GM18498 (cell line): Measurements from ENCODE around the gene SIL1.
"Not testable (repeated sequence)": the region's sequence is repeated elsewhere in the genome, so short reads cannot be mapped to it uniquely, and the experiment has no call there.

Source experiments
- ATAC-seq: cut with Tn5 transposase; IDR thresholded peaks from one replicate; pipeline ENCODE4 v1.9.1; 2021; ENCODE audit warnings: mild to moderate bottlenecking, moderate library complexity; ENCODE audit not compliant: unreplicated experiment

Gene SIL1

DNA sequence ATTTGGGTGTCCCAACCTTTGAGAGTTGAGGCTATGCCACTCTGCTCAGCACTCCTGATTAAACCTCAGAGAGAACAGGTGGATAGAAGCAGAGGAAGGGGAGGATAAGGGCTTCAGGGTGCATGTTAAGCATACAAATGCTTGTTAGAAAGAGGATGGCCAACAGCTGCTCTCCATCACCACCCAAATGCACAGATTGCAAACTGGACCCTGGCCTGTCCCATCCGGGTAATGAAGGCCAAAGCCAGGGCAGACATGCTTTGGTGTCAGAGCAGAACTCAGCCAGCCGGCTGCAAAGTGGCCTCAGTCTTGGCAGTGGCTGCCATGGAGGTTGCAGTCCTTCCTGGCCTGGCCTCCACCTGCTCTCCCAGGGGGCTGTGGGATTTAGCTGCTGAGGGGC lies 84.3 kb downstream of the SIL1 start:
- no peak for ATAC-seq

DNA sequence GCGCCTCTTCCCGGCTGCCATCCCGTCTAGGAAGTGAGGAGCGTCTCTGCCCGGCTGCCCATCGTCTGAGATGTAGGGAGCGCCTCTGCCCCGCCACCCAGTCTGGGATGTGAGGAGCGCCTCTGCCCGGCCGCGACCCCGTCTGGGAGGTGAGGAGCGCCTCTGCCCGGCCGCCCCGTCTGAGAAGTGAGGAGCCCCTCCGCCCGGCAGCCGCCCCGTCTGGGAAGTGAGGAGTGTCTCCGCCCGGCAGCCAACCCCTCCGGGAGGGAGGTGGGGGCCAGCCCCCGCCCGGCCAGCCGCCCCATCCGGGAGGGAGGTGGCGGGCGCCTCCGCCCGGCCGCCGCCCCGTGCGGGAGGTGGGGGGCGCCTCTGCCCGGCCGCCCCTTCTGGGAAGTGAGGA lies 85.8 kb downstream of the SIL1 start:
- ATAC-seq = not testable (repeated sequence)

- ATAC-seq = no peak
Measured at GRCh38 chr5:139110526-139111168, 87.5 kb downstream of the SIL1 start.

DNA sequence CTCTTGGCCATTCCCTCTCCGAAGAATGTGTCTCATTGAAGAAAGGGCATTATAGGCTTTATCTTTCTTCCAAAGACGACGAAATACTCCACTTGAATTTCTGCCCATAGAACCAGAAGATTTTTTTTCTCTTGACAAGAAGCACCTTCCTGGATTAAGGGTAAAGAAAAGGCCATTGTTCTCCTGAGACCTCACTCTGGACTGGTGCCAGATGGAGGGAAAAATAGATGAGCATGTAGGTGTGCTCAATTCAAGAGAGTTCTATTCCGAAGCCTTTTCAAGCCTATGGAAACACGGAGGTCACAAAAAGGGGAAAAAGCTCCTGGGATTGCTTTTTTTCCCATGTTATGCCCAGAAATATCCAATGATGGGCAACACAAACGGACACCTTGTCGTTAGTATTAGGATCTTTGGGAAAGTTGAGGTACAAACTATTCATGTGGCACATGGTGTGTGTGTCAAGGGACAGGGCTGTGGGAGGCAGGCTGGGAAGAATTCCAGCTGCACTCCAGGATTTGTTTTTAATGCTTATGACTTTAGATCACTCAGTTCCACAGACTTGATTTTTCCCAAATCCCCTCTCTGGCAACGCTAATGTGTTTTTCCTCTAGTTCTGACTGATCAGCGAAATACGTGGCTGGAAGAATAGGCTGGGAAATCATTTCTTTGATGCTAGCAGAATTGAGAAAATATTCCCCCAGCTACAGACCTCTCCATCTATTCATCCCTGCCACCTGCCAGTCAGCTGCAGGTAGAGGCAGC lies 89.9 kb downstream of the SIL1 start:
- ATAC-seq = no peak

DNA sequence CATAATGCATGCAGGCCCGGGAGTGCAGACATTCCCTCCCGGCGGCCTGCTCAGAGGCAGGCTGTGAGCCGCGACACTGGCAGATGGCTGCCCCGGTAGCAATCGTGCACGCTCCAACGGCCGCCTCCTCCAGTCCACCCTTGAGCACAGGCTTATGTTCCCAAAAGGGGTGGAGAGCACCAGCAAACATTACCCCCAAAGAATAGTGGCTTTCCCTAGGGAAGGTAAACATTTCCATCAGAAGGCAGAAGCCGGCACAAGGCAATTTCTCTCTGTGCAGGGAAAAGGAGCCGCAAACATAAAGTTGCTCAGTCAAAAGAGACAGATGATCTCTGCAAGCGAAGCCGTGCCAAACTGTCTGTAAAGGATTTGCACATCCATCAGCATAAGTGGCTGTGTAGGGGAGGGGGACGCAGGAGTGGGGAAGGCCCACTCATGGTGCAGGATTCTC lies 92.5 kb downstream of the SIL1 start:
- no peak for ATAC-seq

- ATAC-seq = no peak
Measured at GRCh38 chr5:139104577-139105276, 93.4 kb downstream of the SIL1 start.

- no peak for ATAC-seq
Measured at GRCh38 chr5:139103762-139104161, 94.4 kb downstream of the SIL1 start.

DNA sequence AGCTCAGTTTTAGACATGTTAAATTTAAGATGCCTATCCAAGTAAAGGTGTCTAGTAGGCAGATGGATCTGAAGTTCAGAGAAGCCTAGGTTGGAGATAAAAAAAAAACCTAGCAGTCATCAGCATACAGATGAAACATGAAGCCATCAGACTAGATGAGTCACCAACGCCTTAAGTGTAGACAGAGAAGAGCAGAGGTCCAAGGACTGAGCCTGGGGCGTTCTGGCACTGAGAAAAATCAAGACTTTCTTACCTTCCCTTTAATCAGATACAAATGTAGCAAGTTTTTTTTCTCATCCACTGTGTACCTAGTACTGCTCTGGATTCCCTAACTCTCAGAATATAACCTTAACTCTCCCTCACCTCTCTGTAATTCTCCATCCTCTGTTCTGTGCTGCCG lies 97.3 kb downstream of the SIL1 start:
- ATAC-seq = no peak

- peak; percentile 92 for ATAC-seq
Measured at GRCh38 chr5:139094154-139095131, 103.7 kb downstream of the SIL1 start.

DNA sequence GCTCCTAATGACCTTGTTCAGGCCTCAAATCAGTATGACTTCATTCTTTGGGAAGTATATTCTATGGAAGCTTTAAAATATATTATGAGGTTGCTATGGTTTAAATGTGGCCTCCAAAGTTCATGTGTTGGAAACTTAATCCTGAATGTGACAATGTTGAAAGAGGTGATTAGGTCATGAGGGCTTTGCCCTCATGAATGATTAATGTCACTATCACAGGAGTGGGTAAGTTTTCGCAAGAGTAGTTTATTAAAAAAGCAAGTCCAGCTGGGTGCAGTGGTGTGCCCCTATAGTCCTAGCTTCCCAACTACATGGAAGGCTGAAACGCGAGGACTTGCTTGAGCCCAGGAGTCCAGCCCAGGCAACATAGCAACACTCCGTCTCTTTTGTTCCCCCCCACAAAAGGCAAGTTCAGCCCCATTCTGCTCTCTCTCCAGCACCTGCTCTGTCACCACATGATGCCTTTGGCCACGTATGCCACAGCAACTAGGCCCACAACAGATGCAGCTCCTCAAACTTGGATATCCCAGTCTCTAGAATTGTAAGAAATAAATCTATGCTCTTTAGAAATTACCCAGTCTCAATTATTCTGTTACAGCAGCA lies 105.3 kb downstream of the SIL1 start:
- ATAC-seq = no peak

DNA sequence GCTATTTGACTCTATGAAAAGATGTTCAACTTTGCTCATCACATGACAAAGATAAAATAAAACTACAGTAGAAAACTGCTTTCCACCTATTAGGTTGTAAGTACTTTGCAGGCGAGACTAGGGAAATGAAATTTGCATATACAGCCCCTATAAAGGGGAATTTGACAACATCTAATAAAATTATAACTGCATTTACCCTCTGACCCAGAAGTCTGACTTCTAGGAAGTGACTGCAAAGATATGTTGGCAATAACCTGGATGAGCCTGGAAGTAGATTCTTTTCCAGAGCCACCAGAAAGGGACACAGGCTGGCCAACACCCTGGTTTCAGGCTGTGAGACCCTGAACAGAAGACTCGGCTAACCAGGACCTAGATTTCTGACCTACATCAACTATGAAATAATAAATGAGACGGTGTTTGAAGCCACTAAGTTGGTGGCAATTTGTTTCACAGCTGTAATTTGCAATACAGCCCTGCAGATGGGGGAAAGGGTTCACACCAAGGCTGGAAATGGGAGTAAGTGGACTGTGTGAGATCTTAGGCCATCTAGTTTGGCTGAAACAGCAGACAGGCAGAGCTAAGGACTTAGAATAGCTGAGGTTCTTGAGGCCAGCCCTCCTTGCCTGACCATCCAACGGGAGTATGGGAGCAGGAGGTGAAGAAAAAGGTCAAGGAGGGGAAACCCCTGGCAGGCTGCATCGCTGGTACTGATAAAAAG lies 106.6 kb downstream of the SIL1 start:
- no peak for ATAC-seq

DNA sequence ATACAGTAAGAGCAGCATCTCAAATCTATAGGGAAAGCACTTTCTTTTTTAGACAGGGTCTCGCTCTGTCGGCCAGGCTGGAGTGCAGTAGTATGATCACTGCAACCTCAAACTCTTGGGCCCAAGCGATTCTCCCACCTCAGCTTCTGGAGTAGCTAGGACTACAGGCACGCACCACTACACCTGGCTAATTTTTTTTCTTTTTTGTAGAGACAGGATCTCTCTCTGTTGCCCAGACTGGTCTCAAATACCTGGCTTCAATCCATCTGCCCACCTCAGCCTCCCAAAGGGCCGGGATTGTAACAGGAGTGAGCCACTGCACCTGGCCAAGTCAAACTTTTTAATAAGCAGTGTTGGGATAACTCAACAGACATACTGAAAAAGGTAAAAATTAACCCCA lies 107.6 kb downstream of the SIL1 start:
- ATAC-seq = no peak

- ATAC-seq = no peak
Measured at GRCh38 chr5:139088024-139088423, 110.1 kb downstream of the SIL1 start.

GRCh38 chr5:139082813-139083498 lies 115.2 kb downstream of the SIL1 start:
- no peak for ATAC-seq

GRCh38 chr5:139079991-139080610 lies 118.1 kb downstream of the SIL1 start:
- ATAC-seq = no peak

GRCh38 chr5:139079225-139079990 lies 118.8 kb downstream of the SIL1 start:
- ATAC-seq = no peak

GRCh38 chr5:139078345-139078744 lies 119.8 kb downstream of the SIL1 start:
- ATAC-seq = no peak

DNA sequence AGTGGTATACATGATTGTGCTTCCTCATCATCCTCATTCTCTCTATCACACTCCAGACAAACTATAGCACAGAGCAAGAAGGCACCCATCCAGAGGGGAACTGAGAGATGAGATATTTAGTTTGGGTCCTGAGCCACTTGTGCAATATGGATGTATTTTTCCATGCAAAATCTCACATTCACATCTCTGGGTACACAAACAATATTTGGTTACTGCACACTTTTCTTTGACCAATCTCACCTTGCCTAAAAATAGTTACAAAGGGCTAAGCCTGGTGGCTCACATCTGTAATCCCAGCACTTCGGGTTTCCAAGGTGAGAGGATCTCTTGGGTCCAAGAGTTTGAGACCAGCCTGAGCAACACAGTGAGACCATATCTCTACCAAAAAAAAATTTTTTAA lies 120.3 kb downstream of the SIL1 start:
- no peak for ATAC-seq
